Nephron progenitor cell (in vitro differentiated cells): ENCODE data around the gene CACNA1C.

ENCODE experiments used
- DNase-seq: peaks from one replicate; pipeline ENCODE4 v3.0.0; 2021
- H3K27ac Mint-ChIP-seq: 2 replicates; pipeline ENCODE4 v1.8.0; 2021; ENCODE audit warnings: mild to moderate bottlenecking, moderate library complexity, mixed read lengths
- H3K27me3 Mint-ChIP-seq: 2 replicates; pipeline ENCODE4 v1.8.0; 2021; ENCODE audit warnings: mild to moderate bottlenecking, low read depth, mixed read lengths; ENCODE audit not compliant: poor library complexity
- H3K36me3 Mint-ChIP-seq: 2 replicates; pipeline ENCODE4 v1.8.0; 2021; ENCODE audit warnings: low read depth, mixed read lengths
- H3K4me1 Mint-ChIP-seq: 2 replicates; pipeline ENCODE4 v1.8.0; 2021; ENCODE audit warnings: mixed read lengths
- H3K4me3 Mint-ChIP-seq: 2 replicates; pipeline ENCODE4 v1.8.0; 2021; ENCODE audit warnings: mild to moderate bottlenecking, moderate library complexity, mixed read lengths
- H3K9me3 Mint-ChIP-seq: 2 replicates; pipeline ENCODE4 v1.8.0; 2021; ENCODE audit warnings: mild to moderate bottlenecking, moderate library complexity, mixed read lengths
- TF ChIP-seq, protein P1 (sequence below): fragments of 200-600 bp; sonication (generic); IDR thresholded peaks from 2 replicates; pipeline ENCODE4 v1.5.0; 2021; ENCODE audit warnings: antibody characterized with exemption

CACNA1C gene

GRCh38 chr12:2449586-2449985 lies 396.8 kb downstream of the CACNA1C start:
- no peak overlapping the region for H3K27ac Mint-ChIP-seq
- DNase-seq: no peak
- no peaks in the 10 kb centered on the region for H3K9me3 Mint-ChIP-seq

GRCh38 chr12:2450553-2450952 lies 397.8 kb downstream of the CACNA1C start:
- Mint-ChIP-seq H3K27ac (no peak overlapping the region), H3K4me3 (no peak overlapping the region), H3K27me3 (peaks cover 18% of the 10 kb centered on the region), H3K9me3 (no peaks in the 10 kb centered on the region), H3K4me1 (peaks cover 35% of the 10 kb centered on the region), H3K36me3 (no peaks in the 10 kb centered on the region)
- no peak for DNase-seq
- TF ChIP-seq, protein P1, sequence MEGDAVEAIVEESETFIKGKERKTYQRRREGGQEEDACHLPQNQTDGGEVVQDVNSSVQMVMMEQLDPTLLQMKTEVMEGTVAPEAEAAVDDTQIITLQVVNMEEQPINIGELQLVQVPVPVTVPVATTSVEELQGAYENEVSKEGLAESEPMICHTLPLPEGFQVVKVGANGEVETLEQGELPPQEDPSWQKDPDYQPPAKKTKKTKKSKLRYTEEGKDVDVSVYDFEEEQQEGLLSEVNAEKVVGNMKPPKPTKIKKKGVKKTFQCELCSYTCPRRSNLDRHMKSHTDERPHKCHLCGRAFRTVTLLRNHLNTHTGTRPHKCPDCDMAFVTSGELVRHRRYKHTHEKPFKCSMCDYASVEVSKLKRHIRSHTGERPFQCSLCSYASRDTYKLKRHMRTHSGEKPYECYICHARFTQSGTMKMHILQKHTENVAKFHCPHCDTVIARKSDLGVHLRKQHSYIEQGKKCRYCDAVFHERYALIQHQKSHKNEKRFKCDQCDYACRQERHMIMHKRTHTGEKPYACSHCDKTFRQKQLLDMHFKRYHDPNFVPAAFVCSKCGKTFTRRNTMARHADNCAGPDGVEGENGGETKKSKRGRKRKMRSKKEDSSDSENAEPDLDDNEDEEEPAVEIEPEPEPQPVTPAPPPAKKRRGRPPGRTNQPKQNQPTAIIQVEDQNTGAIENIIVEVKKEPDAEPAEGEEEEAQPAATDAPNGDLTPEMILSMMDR: no peak

More at GRCh38 chr12:2449586-2449985, 396.8 kb downstream of the CACNA1C start:
- Mint-ChIP-seq H3K36me3 (no peaks in the 10 kb centered on the region), H3K4me3 (no peak overlapping the region), H3K4me1 (peaks cover 41% of the 10 kb centered on the region), H3K27me3 (peaks cover 21% of the 10 kb centered on the region)
- TF ChIP-seq, protein P1: no peak

DNA sequence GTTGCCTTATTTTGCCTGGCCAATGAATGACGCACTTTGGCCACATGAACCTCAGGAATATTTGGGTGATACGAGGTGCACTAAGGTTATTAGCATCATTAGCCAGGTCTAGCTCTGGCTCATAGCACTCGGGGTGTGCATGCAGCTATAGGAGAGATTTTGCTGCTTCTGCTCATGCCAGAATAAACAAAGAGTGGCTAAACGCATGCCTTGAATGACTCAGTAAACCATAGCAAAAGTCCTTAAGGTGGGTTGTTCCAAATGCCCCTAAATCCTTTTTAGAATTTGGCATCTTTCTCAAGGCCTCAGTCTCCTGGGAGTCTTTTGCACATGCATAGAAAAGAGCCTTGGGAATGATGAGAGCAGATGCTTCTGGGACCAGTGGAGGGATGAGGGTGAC lies 398.2 kb downstream of the CACNA1C start:
- H3K9me3 Mint-ChIP-seq: no peaks in the 10 kb centered on the region
- TF ChIP-seq, protein P1: no peak
- no peak overlapping the region for H3K4me3 Mint-ChIP-seq
- no peak overlapping the region for H3K27ac Mint-ChIP-seq
- peaks cover 35% of the 10 kb centered on the region for H3K4me1 Mint-ChIP-seq
- H3K36me3 Mint-ChIP-seq: no peaks in the 10 kb centered on the region
- peaks cover 16% of the 10 kb centered on the region for H3K27me3 Mint-ChIP-seq
- no peak for DNase-seq

DNA sequence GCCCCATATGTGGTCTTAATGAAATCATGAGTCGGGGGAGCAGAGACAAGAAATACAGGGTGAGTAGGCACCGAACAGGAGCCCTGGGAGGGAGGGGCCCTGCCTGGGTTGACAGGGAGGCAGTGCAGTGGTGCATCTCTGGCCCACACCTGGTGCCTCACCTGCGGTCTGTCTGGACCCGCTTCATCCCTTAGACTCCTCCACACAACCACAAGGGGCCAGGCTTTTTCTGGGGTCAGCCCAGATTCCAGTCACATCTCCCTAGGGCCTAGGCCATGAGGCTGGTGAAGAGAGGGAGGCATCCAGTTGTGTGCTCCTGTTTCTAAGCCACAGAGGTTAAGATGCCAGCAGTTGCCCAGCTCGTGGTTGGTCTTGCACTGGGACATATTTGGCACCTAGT lies 398.7 kb downstream of the CACNA1C start:
- Mint-ChIP-seq H3K27ac (no peak overlapping the region), H3K27me3 (peaks cover 16% of the 10 kb centered on the region), H3K4me3 (no peak overlapping the region), H3K4me1 (peaks cover 34% of the 10 kb centered on the region), H3K9me3 (no peaks in the 10 kb centered on the region), H3K36me3 (no peaks in the 10 kb centered on the region)
- TF ChIP-seq, protein P1: no peak
- DNase-seq: no peak

DNA sequence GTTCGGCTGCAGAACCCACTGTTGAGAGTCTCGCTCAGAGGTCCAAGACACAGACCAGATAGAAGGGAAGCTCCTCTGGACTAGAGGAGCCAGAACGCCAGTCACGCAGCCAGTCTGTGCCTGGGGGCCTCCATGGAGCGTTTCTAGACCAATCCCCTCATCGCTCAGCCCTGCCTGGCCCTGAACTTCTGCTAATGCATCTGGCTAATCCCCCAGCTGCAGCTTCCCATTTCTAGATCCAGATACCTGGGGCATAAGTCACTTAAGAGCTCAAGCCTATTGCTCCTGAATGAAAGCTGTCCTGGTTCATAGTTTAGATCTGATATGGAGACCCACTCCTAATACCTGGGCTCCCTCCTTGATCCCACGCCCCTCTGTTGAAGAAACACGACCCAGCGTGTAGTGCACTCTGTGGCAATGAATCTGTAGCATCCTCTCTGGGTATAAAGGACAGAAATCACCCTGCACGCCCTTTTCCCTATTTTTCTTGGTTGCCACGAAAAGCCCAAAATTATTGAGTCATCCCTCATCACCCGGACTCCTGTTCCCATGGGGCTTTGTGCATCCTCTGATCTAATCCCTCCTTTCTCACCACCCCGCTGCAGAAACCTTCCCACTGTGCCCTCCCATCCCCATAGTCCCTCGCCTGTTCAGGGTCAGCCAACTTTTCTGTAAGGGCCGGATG lies 400.4 kb downstream of the CACNA1C start:
- peaks cover 22% of the 10 kb centered on the region for H3K4me1 Mint-ChIP-seq
- H3K4me3 Mint-ChIP-seq: no peak overlapping the region
- no peaks in the 10 kb centered on the region for H3K36me3 Mint-ChIP-seq
- no peaks in the 10 kb centered on the region for H3K9me3 Mint-ChIP-seq
- TF ChIP-seq, protein P1: no peak
- no peak overlapping the region for H3K27ac Mint-ChIP-seq
- no peak for DNase-seq
- H3K27me3 Mint-ChIP-seq: peaks cover 13% of the 10 kb centered on the region

GRCh38 chr12:2453761-2454090 lies 400.9 kb downstream of the CACNA1C start:
- no peak for DNase-seq
- no peak overlapping the region for H3K27ac Mint-ChIP-seq
- TF ChIP-seq, protein P1: no peak

More at GRCh38 chr12:2453761-2454090, 400.9 kb downstream of the CACNA1C start:
- Mint-ChIP-seq H3K9me3 (no peaks in the 10 kb centered on the region), H3K4me3 (no peak overlapping the region), H3K36me3 (no peaks in the 10 kb centered on the region), H3K4me1 (peaks cover 17% of the 10 kb centered on the region), H3K27me3 (peaks cover 13% of the 10 kb centered on the region)
